Heart left ventricle (tissue), 13 donors: ENCODE data around the gene CARD10.

Experiments used
- POLR2A ChIP-seq, 2 donors: fragments of 450-650 bp; IDR thresholded peaks; one replicate each; pipeline ENCODE4 v1.6.1; 2017; ENCODE audit warnings: antibody characterized with exemption in 2 of 2, mild to moderate bottlenecking in 2 of 2, moderate library complexity in 2 of 2
- TF ChIP-seq, protein P1 (sequence below), 12 donors: fragments of 200-600 bp; sonication (generic) in 4 of 12; IDR thresholded peaks; one replicate each; pipeline versions ENCODE4 v1.5.0 to v1.8.0; 2018 to 2022; ENCODE audit warnings: antibody characterized with exemption in 12 of 12, mild to moderate bottlenecking in 5 of 12
- donor health status: ischemic (EF 13 %, LVEDD 7.1; RV severe dilation, severe dysfunction).
- donor health status: DM: no; HTN: yes; CAD: no.
- donor health status: DM: no; HTN: no; CAD: no.
- donor health status: ischemic (EF 25% LVEDD 6.9; RV normal size, moderate dysfunction).
- donor health status: ischemic (EF 25% LVEDD 5.7; RV mildly dilated, moderate dysfunction).
- donor health status: ischemic (EF 35%, LVEDD 5.7; RV mildly dilated, moderate dysfunction).
- donor health status: nonischemic (EF 11% LVEDD 7.7; RV severe dilation, severe dysfunction).
- donor health status: DM: yes; HTN: yes; CAD: no.
- donor health status: PGD.
- donor health status: ischemic (EF 29% LVEDD 5.4; RV normal size, mild dysfunction).
- donor health status: nonischemic (EF 23%, LVEDD 6.1; RV moderate dilation, normal function).

DNA sequence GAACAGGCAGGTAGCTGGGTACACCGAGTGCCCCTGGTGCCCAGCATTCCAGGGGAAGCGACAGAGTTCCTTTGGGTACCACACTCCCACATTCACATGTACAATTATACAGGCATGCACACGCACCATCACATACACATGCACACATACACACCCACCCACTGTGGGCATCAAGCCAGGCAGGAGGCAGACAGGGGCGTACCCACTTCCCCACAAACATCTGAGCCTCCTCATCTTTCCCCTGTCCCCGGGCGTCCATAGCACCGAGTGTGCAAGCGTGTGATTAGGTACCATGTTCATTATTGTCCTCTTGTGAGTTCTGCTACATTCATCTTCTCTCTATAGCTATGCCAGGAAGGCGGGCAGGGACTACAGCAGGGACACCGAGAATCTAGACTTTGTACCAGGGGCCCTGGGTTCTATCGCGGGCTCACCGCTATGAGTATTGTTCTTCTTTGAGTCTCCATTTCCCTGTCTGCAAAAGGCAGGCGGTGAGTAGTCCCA is 2.1 kb upstream of the CARD10 start:
- TF ChIP-seq, protein P1, sequence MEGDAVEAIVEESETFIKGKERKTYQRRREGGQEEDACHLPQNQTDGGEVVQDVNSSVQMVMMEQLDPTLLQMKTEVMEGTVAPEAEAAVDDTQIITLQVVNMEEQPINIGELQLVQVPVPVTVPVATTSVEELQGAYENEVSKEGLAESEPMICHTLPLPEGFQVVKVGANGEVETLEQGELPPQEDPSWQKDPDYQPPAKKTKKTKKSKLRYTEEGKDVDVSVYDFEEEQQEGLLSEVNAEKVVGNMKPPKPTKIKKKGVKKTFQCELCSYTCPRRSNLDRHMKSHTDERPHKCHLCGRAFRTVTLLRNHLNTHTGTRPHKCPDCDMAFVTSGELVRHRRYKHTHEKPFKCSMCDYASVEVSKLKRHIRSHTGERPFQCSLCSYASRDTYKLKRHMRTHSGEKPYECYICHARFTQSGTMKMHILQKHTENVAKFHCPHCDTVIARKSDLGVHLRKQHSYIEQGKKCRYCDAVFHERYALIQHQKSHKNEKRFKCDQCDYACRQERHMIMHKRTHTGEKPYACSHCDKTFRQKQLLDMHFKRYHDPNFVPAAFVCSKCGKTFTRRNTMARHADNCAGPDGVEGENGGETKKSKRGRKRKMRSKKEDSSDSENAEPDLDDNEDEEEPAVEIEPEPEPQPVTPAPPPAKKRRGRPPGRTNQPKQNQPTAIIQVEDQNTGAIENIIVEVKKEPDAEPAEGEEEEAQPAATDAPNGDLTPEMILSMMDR (IDR thresholded peaks at IDR 0.05): no peak
- no peak for TF ChIP-seq POLR2A (IDR thresholded peaks at IDR 0.05)
